Measurements from ENCODE around the gene SYNJ2. TPM values are rescaled to one million over a fixed set of nuclear protein-coding genes. Genes with fewer than 3 reads are reported as not detected.

SYNJ2 gene
- total RNA-seq, 2 experiments from 2014 or later: 34.6 to 38.0 TPM

GRCh38 chr6:158083455-158084325 lies 102.0 kb downstream of the SYNJ2 start:
- intact Hi-C loops (cut with DNase I, micrococcal nuclease): no loop called here
- H3K27ac ChIP-seq (ENCODE audit: low read depth in 1 of 2, low read length in 2 of 2): no peak overlapping the region
- peaks cover 2% of the 10 kb centered on the region for H3K4me1 ChIP-seq (ENCODE audit: insufficient read depth, low read length)

DNA sequence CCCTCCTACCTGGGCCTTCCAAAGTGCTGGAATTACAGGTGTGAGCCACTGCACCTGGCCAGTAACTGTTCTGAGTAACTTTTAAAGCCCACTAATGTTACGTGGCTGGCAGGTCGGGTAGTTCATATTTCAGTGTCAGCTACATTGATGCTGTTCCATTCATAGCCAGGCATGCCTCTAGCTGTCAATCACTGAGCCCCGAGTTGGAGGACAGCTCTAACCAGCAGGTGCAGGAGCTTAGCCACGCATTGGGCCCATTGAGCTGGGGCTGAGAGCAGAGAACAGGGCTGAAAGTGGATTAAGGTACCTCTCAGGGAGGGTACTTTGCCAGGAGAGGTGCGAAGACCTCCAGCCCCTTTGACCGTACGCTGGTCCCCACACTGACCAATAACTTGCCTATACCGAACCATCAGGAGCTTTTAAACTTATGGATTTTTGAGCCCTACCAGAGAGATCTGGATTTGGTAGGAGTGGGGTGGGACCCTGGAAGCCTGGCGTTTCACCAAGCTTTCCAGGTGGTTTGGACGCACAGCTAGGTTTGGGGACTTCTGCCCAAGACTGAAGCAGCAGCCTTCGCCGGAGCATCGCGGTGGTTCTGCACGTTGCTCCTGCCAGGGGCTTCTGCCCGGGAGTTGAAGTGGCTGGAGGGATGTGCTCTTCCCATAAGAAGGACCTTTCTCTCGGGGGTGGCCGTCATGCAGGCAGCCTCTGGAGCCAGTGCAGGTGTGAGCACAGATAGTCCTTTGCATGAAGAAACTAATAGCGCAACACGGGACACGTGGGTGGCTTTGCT lies 103.8 kb downstream of the SYNJ2 start:
- intact Hi-C loops (cut with DNase I, micrococcal nuclease): no loop called here
- no peak overlapping the region for H3K27ac Mint-ChIP-seq
- Histone ChIP-seq H3K36me3 (ENCODE audit: insufficient read depth, low read length) (peaks cover 81% of the 10 kb centered on the region), H3K27ac (ENCODE audit: low read depth in 1 of 2, low read length in 2 of 2) (no peak overlapping the region), H3K4me1 (ENCODE audit: insufficient read depth, low read length) (peaks cover 2% of the 10 kb centered on the region), H3K27me3 (ENCODE audit: control insufficient read depth in 1 of 2, insufficient read depth in 2 of 2, low read length in 2 of 2) (no peaks in the 10 kb centered on the region), H3K4me3 (ENCODE audit: low read length) (no peak overlapping the region), H3K9me3 (ENCODE audit: control insufficient read depth in 1 of 2, insufficient read depth in 1 of 2, low read length in 2 of 2) (no peaks in the 10 kb centered on the region)
- peaks cover 93% of the 10 kb centered on the region for H3K36me3 Mint-ChIP-seq (ENCODE audit: low read depth)
- no peak for DNase-seq
- H3K27me3 Mint-ChIP-seq: no peaks in the 10 kb centered on the region
- ChIA-PET POLR2A (no interaction called here), CTCF (no interaction called here)
- TF ChIP-seq, protein P1, sequence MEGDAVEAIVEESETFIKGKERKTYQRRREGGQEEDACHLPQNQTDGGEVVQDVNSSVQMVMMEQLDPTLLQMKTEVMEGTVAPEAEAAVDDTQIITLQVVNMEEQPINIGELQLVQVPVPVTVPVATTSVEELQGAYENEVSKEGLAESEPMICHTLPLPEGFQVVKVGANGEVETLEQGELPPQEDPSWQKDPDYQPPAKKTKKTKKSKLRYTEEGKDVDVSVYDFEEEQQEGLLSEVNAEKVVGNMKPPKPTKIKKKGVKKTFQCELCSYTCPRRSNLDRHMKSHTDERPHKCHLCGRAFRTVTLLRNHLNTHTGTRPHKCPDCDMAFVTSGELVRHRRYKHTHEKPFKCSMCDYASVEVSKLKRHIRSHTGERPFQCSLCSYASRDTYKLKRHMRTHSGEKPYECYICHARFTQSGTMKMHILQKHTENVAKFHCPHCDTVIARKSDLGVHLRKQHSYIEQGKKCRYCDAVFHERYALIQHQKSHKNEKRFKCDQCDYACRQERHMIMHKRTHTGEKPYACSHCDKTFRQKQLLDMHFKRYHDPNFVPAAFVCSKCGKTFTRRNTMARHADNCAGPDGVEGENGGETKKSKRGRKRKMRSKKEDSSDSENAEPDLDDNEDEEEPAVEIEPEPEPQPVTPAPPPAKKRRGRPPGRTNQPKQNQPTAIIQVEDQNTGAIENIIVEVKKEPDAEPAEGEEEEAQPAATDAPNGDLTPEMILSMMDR (IDR thresholded peaks at IDR 0.05): no peak
- H3K4me3 Mint-ChIP-seq: no peak overlapping the region
- H3K4me1 Mint-ChIP-seq (ENCODE audit: low read depth): no peaks in the 10 kb centered on the region
- ATAC-seq (ENCODE audit: poor library complexity): no peak
- H3K9me3 Mint-ChIP-seq: no peaks in the 10 kb centered on the region

More at GRCh38 chr6:158083455-158084325, 102.0 kb downstream of the SYNJ2 start:
- no peak overlapping the region for H3K4me3 ChIP-seq (ENCODE audit: low read length)
- Mint-ChIP-seq H3K4me3 (no peak overlapping the region), H3K4me1 (ENCODE audit: low read depth) (no peaks in the 10 kb centered on the region), H3K27ac (no peak overlapping the region), H3K36me3 (ENCODE audit: low read depth) (peaks cover 91% of the 10 kb centered on the region), H3K9me3 (no peaks in the 10 kb centered on the region), H3K27me3 (no peaks in the 10 kb centered on the region)
- H3K27me3 ChIP-seq (ENCODE audit: control insufficient read depth in 1 of 2, insufficient read depth in 2 of 2, low read length in 2 of 2): no peaks in the 10 kb centered on the region
- ATAC-seq (ENCODE audit: poor library complexity) (no peak), DNase-seq (no peak)
- TF ChIP-seq, protein P1 (IDR thresholded peaks at IDR 0.05): no peak
- no peaks in the 10 kb centered on the region for H3K9me3 ChIP-seq (ENCODE audit: control insufficient read depth in 1 of 2, insufficient read depth in 1 of 2, low read length in 2 of 2)
- H3K36me3 ChIP-seq (ENCODE audit: insufficient read depth, low read length): peaks cover 74% of the 10 kb centered on the region
- CTCF ChIA-PET: interaction anchor here (1.1 kb wide), 1 partner anchor 11 kb away, joined by 3 read pairs; no protein-coding TSS in a partner anchor
- POLR2A ChIA-PET: no interaction called here

DNA sequence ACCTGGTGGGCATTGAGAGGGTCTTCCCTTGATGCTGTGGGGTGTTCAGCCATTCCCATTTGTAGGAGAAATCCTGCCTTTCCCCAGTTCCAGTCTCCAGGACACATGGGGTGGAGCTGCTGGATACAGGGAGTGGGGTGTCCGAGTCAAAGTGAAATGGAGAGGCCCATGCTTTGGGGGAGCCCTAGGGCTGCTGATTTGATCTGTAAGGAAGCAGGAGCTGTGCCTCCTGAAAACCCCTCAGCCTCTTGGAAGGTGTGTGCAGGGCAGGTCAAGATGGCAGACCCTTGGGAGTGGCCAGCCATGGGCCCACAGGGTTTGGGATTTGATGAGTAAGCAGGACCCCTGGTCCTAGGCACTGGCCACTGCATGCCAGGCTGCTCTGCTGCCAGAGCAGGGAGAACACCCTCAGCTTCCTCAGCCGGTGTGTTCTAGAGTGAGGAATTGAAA lies 104.4 kb downstream of the SYNJ2 start:
- Histone ChIP-seq H3K36me3 (ENCODE audit: insufficient read depth, low read length) (peaks cover 82% of the 10 kb centered on the region), H3K27ac (ENCODE audit: low read depth in 1 of 2, low read length in 2 of 2) (no peak overlapping the region), H3K4me3 (ENCODE audit: low read length) (no peak overlapping the region), H3K9me3 (ENCODE audit: control insufficient read depth in 1 of 2, insufficient read depth in 1 of 2, low read length in 2 of 2) (no peaks in the 10 kb centered on the region), H3K4me1 (ENCODE audit: insufficient read depth, low read length) (peaks cover 2% of the 10 kb centered on the region), H3K27me3 (ENCODE audit: control insufficient read depth in 1 of 2, insufficient read depth in 2 of 2, low read length in 2 of 2) (no peaks in the 10 kb centered on the region)
- POLR2A ChIA-PET: interaction anchor here (0.5 kb wide), 1 partner anchor 645 kb away, joined by 3 read pairs; no protein-coding TSS in a partner anchor
- CTCF ChIA-PET: no interaction called here
- H3K4me3 Mint-ChIP-seq: no peak overlapping the region
- ATAC-seq (ENCODE audit: poor library complexity) (no peak), DNase-seq (no peak)
- intact Hi-C loops (cut with DNase I, micrococcal nuclease): no loop called here
- TF ChIP-seq, protein P1 (IDR thresholded peaks at IDR 0.05): no peak
- H3K27me3 Mint-ChIP-seq: no peaks in the 10 kb centered on the region
- H3K36me3 Mint-ChIP-seq (ENCODE audit: low read depth): peaks cover 91% of the 10 kb centered on the region
- no peaks in the 10 kb centered on the region for H3K9me3 Mint-ChIP-seq
- H3K4me1 Mint-ChIP-seq (ENCODE audit: low read depth): no peaks in the 10 kb centered on the region
- peak overlapping the region; percentile 4 for H3K27ac Mint-ChIP-seq

Data from CD4-positive, alpha-beta T cell (primary cell).